AG04450 (cell line): Measurements from ENCODE around the gene THAP7. TPM values are rescaled to one million over a fixed set of nuclear protein-coding genes. Genes with fewer than 3 reads are reported as not detected.

ENCODE experiments used
- CTCF ChIA-PET: fragments of 300-600, 350-600 bp; formaldehyde crosslinking; extraction: SDS; loops from one replicate; lab custom pipeline; 2022; ENCODE audit warnings: antibody characterized with exemption, inconsistent platforms; lab: Charles Lee
- POLR2A ChIA-PET: fragments of 350-600 bp; formaldehyde crosslinking; extraction: SDS; loops from one replicate; lab custom pipeline; 2021; ENCODE audit warnings: antibody characterized with exemption, inconsistent platforms; lab: Yijun Ruan, JAX
- DNase-seq: peaks from one replicate; pipeline ENCODE4 v3.0.0-alpha.2; 2011; ENCODE audit warnings: low read depth, low spot score
- H3K27ac ChIP-seq: one replicate; pipeline ENCODE4 v1.5.1; 2012; ENCODE audit warnings: low read depth, low read length, control low read depth
- H3K27me3 ChIP-seq: one replicate; pipeline ENCODE4 v1.6.0; 2012; ENCODE audit warnings: low read length; ENCODE audit not compliant: control insufficient read depth, insufficient read depth
- H3K4me3 ChIP-seq: 2 replicates; pipeline ENCODE4 v1.5.1; 2011; ENCODE audit warnings: mild to moderate bottlenecking, low read depth, low read length, control low read depth
- H3K9me3 ChIP-seq: 2 replicates; pipeline ENCODE4 v1.5.1; 2012; ENCODE audit warnings: low read length; ENCODE audit not compliant: control insufficient read depth, insufficient read depth
- polyA plus RNA-seq: library from polyadenylated mRNA; depleted of rRNA; stranded (reverse); fragments of >200 nt; gene quantifications from 2 replicates; pipeline ENCODE4 v1.2.3, GENCODE V29; 2011
- TF ChIP-seq, protein P1 (sequence below): IDR thresholded peaks from 2 replicates; pipeline ENCODE4 v1.5.1; 2011; ENCODE audit warnings: low read depth, low read length, control low read depth, inconsistent platforms

Gene THAP7
- polyA plus RNA-seq, 1 experiment = 12.5 TPM

- TF ChIP-seq, protein P1, sequence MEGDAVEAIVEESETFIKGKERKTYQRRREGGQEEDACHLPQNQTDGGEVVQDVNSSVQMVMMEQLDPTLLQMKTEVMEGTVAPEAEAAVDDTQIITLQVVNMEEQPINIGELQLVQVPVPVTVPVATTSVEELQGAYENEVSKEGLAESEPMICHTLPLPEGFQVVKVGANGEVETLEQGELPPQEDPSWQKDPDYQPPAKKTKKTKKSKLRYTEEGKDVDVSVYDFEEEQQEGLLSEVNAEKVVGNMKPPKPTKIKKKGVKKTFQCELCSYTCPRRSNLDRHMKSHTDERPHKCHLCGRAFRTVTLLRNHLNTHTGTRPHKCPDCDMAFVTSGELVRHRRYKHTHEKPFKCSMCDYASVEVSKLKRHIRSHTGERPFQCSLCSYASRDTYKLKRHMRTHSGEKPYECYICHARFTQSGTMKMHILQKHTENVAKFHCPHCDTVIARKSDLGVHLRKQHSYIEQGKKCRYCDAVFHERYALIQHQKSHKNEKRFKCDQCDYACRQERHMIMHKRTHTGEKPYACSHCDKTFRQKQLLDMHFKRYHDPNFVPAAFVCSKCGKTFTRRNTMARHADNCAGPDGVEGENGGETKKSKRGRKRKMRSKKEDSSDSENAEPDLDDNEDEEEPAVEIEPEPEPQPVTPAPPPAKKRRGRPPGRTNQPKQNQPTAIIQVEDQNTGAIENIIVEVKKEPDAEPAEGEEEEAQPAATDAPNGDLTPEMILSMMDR = no peak
- Histone ChIP-seq H3K27ac (no peak overlapping the region), H3K27me3 (no peaks in the 10 kb centered on the region), H3K9me3 (peaks cover 10% of the 10 kb centered on the region), H3K4me3 (peak overlapping the region; percentile 92)
- POLR2A ChIA-PET = interaction anchor here (1.3 kb wide), 1 partner anchor 55 kb away, joined by 5 read pairs; no protein-coding TSS in a partner anchor
- CTCF ChIA-PET = interaction anchor here (0.6 to 1.9 kb wide), 3 partner anchors 99 to 782 kb away, joined by 3 to 6 read pairs (median 3); no protein-coding TSS in a partner anchor
- DNase-seq = no peak
Measured at GRCh38 chr22:20983081-20983771, 18.7 kb downstream of the THAP7 start.

GRCh38 chr22:20982563-20982882 is 19.4 kb downstream of the THAP7 start:
- no peak for DNase-seq
- H3K27ac ChIP-seq = peak overlapping the region; percentile 21
- POLR2A ChIA-PET = interaction anchor here (0.6 to 1.5 kb wide), 17 partner anchors 8 to 179 kb away, joined by 3 to 21 read pairs (median 4); partner anchors contain the start of genes CRKL, LRRC74B, P2RX6 and THAP7
- H3K4me3 ChIP-seq = peak overlapping the region; percentile 92
- TF ChIP-seq, protein P1 = no peak
- H3K9me3 ChIP-seq = peaks cover 15% of the 10 kb centered on the region
- CTCF ChIA-PET = interaction anchor here (0.6 to 1.9 kb wide), 8 partner anchors 24 to 781 kb away, joined by 3 to 6 read pairs (median 3); partner anchors contain the start of genes CRKL and P2RX6
- H3K27me3 ChIP-seq = no peaks in the 10 kb centered on the region

DNA sequence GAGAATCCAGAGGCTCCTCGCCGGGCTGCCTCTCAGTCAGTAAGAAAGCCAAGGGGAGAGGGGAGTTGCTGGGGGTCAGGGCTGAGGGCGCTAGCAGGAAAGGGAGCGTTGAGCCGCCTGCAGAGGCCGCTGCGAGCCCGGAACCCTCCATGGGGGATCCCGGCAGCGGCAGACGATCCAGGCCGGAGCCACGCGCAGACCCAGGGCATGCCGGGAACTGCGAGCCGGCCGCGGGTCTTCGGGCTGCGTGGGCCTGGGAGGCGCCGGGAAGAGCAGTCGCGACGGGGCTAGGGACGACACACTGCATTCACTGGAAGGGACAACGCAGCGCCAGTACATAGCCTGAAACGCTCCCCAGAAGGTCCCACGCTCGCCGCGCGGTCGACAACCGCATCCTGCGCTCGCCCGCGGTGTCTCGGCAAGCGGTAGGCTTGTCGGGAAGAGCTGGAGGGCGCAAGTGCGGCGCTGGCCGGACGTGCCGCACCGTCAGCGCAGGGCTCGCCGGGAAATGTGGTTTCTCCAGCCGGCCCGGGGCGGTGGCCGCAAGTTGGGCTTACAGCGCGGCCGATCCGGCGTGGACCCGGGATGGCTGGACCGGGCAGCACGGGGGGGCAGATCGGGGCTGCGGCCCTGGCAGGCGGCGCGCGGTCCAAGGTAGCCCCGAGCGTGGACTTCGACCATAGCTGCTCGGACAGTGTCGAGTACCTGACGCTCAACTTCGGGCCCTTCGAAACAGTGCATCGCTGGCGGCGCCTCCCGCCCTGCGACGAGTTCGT is 19.9 kb downstream of the THAP7 start, which contains the start of gene LZTR1:
Gene LZTR1 (plus strand): TSS at position 511 of the 776 bp plus-strand sequence. CDS start 75 bp downstream, at position 586.
- no peaks in the 10 kb centered on the region for H3K27me3 ChIP-seq
- peak; percentile 53 for DNase-seq
- peak within 1 kb of the TSS; percentile 75 for H3K27ac ChIP-seq
- peaks cover 16% of the 10 kb centered on the region for H3K9me3 ChIP-seq
- ChIA-PET CTCF (interaction anchor here (0.6 to 1.9 kb wide), 8 partner anchors 9 to 678 kb away, joined by 3 to 6 read pairs (median 3); partner anchors contain the start of genes CRKL and P2RX6), POLR2A (interaction anchor here (0.6 to 1.5 kb wide), 17 partner anchors 8 to 178 kb away, joined by 3 to 21 read pairs (median 4); partner anchors contain the start of genes CRKL, LRRC74B, P2RX6 and THAP7)
- peak within 1 kb of the TSS; percentile 92 for H3K4me3 ChIP-seq
- TF ChIP-seq, protein P1 = peak; percentile 71

DNA sequence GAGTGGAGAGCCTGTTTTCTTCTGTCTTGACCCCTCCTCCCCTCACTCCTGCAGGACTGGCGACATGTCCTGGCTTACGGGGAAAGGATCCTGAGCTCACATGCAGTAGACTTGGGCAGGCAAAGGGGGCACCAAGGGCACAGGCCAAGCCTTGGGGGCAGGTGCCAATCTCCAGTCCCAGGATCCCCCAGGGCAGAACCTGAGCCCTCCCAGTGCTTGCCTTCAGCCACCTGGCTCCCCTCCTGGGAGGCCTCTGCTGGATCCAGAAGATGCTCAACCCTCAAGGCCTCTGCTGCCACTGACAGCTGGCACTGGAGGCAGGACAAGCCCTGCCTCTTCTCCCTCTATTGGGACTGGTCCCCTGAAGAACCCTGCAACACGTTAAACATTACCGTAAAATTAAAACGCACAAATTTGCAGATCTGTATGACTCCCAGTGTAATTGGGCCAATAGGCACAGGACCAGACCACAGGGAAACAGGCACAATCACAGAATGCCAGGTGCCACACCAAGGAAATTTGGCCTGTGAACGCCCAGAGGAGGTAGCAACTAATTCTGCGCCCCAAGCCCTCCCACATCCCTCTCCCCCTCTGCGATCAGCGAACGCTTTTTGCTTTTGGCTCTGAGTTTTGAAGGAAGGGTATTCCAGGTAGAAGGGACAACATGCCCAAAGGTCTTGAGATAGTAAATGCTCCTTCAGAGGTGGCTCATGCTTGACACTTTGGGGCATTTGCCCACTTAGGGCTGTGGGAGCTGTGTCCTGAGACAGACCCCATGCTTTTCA is 20.8 kb downstream of the THAP7 start:
- no peaks in the 10 kb centered on the region for H3K27me3 ChIP-seq
- peaks cover 16% of the 10 kb centered on the region for H3K9me3 ChIP-seq
- H3K27ac ChIP-seq = peak overlapping the region; percentile 75
- no peak for DNase-seq
- peak overlapping the region; percentile 92 for H3K4me3 ChIP-seq
- TF ChIP-seq, protein P1 = no peak
- ChIA-PET POLR2A (interaction anchor here (1.2 to 1.5 kb wide), 4 partner anchors 9 to 177 kb away, joined by 3 to 21 read pairs (median 10); partner anchors contain the start of gene THAP7), CTCF (interaction anchor here (0.8 to 1.0 kb wide), 2 partner anchors 8 to 95 kb away, joined by 3 read pairs; no protein-coding TSS in a partner anchor)
